Embryonic facial prominence (tissue), 1 donor: ENCODE measurements around the gene ANKRD42.
"Not testable (repeated sequence)": the region's sequence is repeated elsewhere in the genome, so short reads cannot be mapped to it uniquely, and the experiment has no call there.

Source experiments
- DNase-seq: peaks from one replicate; pipeline ENCODE4 v3.0.0-alpha.2; 2016; ENCODE audit errors: extremely low spot score

Gene ANKRD42

GRCh38 chr11:83172551-83172950 is 21.0 kb upstream of the ANKRD42 start:
- no peak for DNase-seq

DNA sequence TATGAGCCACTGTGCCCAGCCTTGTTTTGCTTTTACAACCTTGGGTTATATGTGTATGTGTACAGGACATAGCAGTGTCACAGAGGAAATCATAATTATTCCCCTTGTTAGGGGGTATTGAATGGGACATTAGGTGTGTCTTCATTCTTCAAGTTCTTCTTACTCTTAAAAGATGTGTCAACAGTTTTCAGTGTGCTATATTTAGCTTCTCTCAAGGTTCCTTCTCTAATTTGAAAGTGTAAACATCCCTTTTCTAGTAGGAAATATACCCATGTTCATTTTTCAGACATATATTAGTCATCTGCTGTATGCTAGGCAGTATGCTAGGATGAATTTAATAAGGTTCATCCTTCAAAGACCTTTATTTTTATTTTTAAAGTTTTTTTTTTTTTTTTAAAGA is 19.5 kb upstream of the ANKRD42 start:
- DNase-seq: no peak

GRCh38 chr11:83175815-83176214 is 17.7 kb upstream of the ANKRD42 start:
- DNase-seq: no peak

- no peak for DNase-seq
Observed at GRCh38 chr11:83181815-83182214, 11.7 kb upstream of the ANKRD42 start.

GRCh38 chr11:83185767-83186166 is 7.7 kb upstream of the ANKRD42 start:
- no peak for DNase-seq

DNA sequence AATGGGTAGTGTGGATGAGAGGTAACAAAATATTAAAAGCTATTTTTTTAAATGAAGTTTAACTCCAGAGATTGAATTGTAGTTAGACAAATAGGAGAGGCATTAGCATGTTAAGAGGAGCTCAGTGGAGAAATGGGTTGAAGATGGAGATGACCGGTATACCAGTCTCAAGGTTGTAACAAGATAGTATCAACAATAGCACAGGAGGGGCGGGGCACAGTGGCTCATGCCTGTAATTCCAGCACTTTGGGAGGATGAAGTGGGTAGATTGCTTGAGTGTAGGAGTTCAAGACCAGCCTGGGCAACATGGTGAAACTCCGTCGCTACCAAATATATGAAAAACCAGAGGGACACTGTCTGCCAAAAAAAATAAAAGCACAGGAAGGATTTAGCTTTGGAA is 6.0 kb upstream of the ANKRD42 start:
- DNase-seq: no peak

DNA sequence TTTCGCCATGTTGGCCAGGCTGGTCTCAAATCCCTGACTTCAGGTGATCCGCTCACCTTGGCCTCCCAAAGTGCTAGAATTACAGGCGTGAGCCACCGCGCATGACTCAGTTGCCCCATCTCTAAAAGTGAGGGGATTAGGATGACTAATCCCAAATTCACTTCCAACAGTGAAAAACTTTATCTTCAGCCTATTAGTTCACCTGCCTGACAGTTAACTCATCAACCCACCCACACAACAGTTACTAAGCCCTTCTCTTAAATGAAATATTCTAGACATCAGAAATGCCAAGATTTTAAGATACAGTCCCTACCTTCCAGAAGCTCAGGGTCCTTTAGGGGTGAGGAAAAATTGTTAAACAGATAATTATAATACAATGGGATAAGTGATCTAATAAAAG is 2.0 kb upstream of the ANKRD42 start:
- DNase-seq: no peak

DNA sequence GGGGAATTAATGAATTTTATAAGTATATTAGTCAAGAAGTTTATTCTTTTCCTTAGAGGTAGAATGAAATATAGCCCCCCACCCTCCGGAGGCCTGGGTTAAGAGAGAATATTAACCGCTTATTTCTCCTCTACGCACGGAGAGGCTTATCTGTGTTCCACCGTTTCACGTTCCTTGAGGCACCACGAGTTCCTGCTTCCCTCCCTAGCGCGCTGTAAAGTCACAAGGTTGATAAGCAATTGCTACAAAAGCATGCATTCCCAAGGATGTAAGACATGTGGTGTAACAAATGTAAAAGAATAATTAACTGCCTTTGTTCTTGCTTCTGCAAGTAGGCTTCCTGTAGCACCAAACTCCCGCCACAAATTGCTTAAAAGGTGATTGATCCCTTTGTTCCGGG is 1.5 kb upstream of the ANKRD42 start:
- no peak for DNase-seq

- DNase-seq: no peak
Observed at GRCh38 chr11:83192606-83193245, 786 bp upstream of the ANKRD42 start.

GRCh38 chr11:83194281-83195142 is 1.0 kb downstream of the ANKRD42 start:
- no peak for DNase-seq

DNA sequence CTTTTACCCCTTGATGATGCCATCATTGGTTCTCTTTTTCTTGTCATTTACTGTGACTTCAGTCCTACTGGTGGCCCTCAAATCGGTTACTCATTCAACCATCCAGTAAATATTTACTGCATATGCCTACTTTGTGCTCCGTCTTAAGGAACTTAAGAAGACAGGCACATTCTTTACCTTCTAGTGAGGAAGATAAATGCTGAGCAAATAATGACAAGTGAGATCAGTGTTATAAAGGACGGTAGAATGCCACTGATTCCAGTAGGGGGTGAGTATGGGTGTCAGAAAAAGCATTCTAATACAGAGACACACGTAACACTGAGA is 1.6 kb downstream of the ANKRD42 start:
- DNase-seq: no peak

GRCh38 chr11:83195649-83196048 is 2.1 kb downstream of the ANKRD42 start:
- no peak for DNase-seq

DNA sequence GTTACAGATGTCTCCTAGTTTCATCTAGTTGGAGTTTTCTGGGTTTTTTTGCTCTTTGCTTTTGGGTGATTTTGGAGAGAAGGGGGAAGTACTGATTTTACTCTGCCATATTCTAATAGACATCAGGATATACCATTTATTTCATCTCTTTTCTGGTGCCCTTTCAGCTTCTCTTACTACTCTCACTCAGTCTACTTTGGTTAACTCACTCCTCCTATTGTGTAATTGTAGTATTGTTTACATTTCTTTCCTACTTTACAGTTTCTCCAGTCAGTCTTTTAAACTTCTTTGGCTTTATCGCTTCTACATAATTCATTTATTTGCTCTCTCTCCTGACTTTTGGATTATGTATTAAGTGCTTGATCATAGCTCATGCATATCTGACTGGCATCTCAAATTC is 6.5 kb downstream of the ANKRD42 start:
- no peak for DNase-seq

DNA sequence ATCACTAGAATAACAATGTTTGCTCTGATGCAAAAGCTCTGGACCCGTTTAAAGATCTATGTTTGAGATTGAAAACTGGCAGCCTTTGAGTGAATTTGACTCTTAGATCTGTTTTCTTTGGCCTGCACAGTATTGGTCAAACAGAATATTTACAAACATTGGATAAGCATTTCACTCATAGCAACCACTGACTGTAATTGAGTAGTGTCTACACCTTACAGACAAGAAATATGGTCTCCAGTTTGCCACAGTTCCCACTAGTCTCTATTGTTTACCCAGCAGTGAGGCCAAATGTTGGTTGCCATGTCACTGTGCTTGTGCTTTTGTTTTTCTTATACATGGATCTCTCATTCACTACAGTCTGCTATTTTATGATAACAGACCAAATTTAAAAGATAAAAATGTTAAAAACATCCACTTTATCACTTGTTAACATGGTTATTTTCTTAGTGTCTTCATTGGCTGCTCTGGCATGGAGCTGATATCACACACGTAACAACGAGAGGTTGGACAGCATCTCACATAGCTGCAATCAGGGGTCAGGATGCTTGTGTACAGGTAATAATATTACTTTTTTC is 12.2 kb downstream of the ANKRD42 start:
- DNase-seq: no peak

DNA sequence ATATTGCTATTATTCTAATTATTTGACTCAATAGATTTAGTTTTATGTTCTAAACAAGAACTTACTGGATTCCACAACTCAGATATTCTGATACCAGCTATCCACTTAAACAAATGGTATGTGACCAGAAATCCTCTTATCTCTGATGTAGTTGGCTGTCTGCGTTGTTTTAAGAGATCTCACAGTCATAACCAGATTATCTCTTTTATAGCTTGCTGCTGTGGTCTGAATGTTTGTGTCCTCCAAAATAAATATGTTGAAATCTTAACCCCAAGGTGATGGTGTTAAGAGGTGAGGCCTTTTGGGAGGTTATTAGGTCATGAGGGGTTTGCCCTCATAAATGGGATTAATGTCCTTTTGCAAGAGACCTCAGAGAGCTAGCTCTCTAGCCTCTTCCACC is 12.7 kb downstream of the ANKRD42 start:
- no peak for DNase-seq

DNA sequence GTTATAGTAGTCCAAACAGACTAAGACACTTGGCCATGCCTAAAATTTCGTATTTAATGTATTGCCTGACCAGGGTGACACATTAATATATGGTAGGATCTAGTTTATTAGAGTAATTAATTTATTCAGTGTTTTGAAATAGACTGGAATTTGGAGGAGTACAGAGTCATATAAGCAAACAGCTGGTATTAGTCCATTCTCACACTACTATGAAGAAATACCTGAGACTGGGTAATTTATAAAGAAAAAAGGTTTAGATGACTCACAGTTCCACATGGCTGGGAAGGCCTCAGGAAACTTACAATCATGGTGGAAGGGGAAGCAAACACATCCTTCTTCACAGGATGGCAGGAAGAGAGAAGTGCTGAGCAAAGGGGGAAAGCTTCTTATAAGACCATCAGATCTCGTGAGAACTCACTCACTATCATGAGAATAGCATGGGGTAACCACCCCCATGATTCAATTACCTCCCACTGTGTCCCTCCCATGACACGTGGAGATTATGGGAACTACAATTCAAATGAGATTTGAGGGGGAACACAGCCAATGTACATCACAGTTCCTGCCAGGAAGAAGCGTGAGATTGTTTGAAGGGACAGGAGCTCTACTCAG is 13.4 kb downstream of the ANKRD42 start:
- DNase-seq: not testable (repeated sequence)

- no peak for DNase-seq
Observed at GRCh38 chr11:83219095-83219494, 25.6 kb downstream of the ANKRD42 start.

DNA sequence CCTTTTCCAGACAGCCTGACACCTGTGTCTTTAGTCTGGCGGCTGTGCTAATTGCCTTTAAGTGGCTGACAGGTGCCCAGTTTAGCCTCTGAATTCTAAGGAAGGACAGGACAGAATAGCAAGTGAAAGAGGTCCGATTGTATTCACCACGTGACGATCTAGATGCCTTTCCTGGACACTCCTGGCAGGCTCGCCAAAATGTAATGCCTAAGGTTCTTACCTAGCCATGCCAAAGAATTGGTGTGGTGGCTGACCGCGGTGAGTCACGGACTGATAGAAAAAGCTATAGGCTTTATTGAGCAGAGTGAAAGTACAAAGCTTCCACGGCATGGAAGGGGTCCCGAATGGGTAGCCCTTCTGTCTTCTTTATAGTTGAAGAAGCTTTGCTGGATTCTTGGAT is 26.7 kb downstream of the ANKRD42 start:
- no peak for DNase-seq

DNA sequence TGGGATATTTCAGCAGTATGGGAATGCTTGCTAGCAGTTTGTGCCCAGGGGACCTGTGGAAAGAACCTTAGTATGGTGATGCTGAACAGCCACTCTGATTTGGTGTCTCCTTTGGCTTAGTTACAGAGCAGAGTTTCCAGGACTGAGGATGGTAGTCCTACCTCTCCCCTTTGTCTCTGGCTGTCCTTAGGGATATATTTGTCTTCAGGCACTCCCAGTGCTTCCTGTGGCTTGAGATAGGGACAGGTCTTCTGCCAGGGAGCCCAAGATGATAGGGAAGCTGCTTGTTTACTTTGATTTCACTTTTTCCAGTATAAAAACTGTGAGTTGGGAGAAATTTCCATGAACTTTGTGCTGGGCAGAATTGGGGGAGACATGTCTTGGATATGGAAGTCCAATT is 28.2 kb downstream of the ANKRD42 start:
- no peak for DNase-seq

DNA sequence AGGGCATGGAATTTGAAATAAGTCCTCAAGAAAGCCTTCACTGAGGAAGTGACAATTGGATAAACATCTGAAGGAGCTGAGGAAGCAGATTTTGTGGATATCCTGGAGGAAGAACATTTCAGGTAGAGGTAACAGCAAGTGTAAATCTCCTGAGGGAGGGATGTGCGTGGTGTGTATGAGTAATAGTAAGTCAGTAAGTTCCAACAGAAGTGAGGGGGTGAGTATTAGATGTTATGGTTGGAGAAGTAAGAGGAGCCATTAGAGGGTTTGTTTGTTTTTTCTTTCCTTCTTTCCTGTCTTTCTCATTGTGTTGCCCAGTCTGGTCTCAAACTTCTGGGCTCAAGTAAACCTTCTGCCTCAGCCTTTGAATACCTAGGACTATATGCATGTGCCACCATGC is 29.0 kb downstream of the ANKRD42 start:
- DNase-seq: no peak

GRCh38 chr11:83223457-83223856 is 29.9 kb downstream of the ANKRD42 start:
- no peak for DNase-seq

DNA sequence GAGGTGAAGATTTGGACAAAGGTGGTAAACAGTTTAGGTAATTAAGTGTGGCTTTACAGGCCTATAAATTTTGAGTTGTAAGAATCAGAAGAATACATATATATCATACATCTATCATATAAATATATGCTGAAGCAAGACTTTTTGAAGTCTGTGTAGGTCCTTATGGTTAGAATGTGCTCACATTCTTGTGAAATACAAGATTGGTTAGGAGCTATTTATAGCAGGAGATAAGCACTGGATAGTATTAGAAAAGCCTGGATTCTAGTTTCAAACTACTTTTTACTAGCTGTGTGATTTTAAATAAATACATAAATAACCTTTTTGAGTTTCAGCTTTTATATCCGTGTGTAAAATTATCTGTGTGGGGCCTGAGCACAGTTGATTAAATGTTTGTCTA is 42.3 kb downstream of the ANKRD42 start:
- DNase-seq: no peak

- DNase-seq: no peak
Observed at GRCh38 chr11:83238111-83238510, 44.6 kb downstream of the ANKRD42 start.
